Sigmoid colon (tissue), 7 donors: Measurements from ENCODE around the gene STKLD1. TPM values are rescaled to one million over a fixed set of nuclear protein-coding genes. Genes with fewer than 3 reads are reported as not detected.

Experiments used
- DNase-seq: peaks from one replicate; pipeline ENCODE4 v3.0.0-alpha.2; 2019
- H3K27ac ChIP-seq, 4 donors: fragments of 200-600 bp; sonication (generic); one replicate each; pipeline ENCODE4 v1.5.1; 2016 to 2019; ENCODE audit warnings: mild to moderate bottlenecking in 1 of 4
- H3K27me3 ChIP-seq, 3 donors: fragments of 200-600 bp; sonication (generic); one replicate each; pipeline ENCODE4 v1.5.1; 2019; ENCODE audit warnings: mild to moderate bottlenecking in 1 of 3
- H3K36me3 ChIP-seq, 4 donors: fragments of 200-600 bp; sonication (generic); one replicate each; pipeline ENCODE4 v1.5.1; 2016 to 2019
- H3K4me1 ChIP-seq, 4 donors: fragments of 200-600 bp; sonication (generic); one replicate each; pipeline ENCODE4 v1.5.1; 2017 to 2019
- H3K4me3 ChIP-seq, 4 donors: fragments of 200-600 bp; sonication (generic); one replicate each; pipeline ENCODE4 v1.5.1; 2017 to 2019; ENCODE audit warnings: mild to moderate bottlenecking in 2 of 4, moderate library complexity in 1 of 4
- H3K9me3 ChIP-seq, 4 donors: fragments of 200-600 bp in 3 of 4; sonication (generic) in 3 of 4; one replicate each; pipeline versions ENCODE4 v1.5.1 to v1.6.1; 2013 to 2019
- EP300 ChIP-seq, 4 donors: sonication (generic); formaldehyde crosslinking; IDR thresholded peaks; one replicate each; pipeline ENCODE4 v1.6.1; 2017; ENCODE audit warnings: antibody characterized with exemption in 4 of 4
- POLR2A ChIP-seq, 2 donors: fragments of 450-650 bp; IDR thresholded peaks; one replicate each; pipeline ENCODE4 v1.6.1; 2016; ENCODE audit warnings: antibody characterized with exemption in 2 of 2, mild to moderate bottlenecking in 2 of 2, moderate library complexity in 2 of 2
- POLR2AphosphoS5 ChIP-seq, 4 donors: sonication (generic); formaldehyde crosslinking; IDR thresholded peaks; one replicate each; pipeline ENCODE4 v1.6.1; 2017; ENCODE audit warnings: antibody characterized with exemption in 4 of 4
- WGBS, 2 donors: extraction: QIAGEN DNeasy Blood & Tissue Kit; methylation state at CpG; one replicate each; pipeline ENCODE4 v1.1.7; 2013; 5-methylcytosine and 5-hydroxymethylcytosine counted together
- intact Hi-C: fragments of 100-400 bp; cut with DNase I; formaldehyde crosslinking; loops from one replicate; pipeline ENCODE4 v1.15.1; 2023
- polyA plus RNA-seq, 3 donors: library from polyadenylated mRNA; stranded (reverse); fragments of 200-250 nt; gene quantifications; one replicate each; pipeline ENCODE4 v1.2.3, GENCODE V29; 2013
- small RNA-seq, 3 donors: library from RNA; depleted of rRNA; stranded (forward); fragments of <200 nt; gene quantifications; one replicate each; pipeline ENCODE3, GENCODE V24; 2016
- total RNA-seq, 4 donors: library from RNA; depleted of rRNA; stranded (reverse); fragments of >200 nt; gene quantifications; one replicate each; pipeline ENCODE4 v1.1.0, GENCODE V29; 2016
- TF ChIP-seq, protein P1 (sequence below), 4 experiments: fragments of 450-650 bp in 3 of 4; fragments of 200-600 bp in 1 of 4; IDR thresholded peaks; one replicate each; pipeline ENCODE4 v1.5.1; 2016 to 2019; ENCODE audit warnings: antibody characterized with exemption in 4 of 4, mild to moderate bottlenecking in 3 of 4, moderate library complexity in 2 of 4
- donor health status: healthy with polysubstance abuse.
- donor health status: Bipolar disorder and iron deficiency.
- donor health status: healthy.

Gene STKLD1
- total and polyA plus RNA-seq, 7 donors: 0.49 to 8.3 (median 1.5) TPM; not detected in 1

DNA sequence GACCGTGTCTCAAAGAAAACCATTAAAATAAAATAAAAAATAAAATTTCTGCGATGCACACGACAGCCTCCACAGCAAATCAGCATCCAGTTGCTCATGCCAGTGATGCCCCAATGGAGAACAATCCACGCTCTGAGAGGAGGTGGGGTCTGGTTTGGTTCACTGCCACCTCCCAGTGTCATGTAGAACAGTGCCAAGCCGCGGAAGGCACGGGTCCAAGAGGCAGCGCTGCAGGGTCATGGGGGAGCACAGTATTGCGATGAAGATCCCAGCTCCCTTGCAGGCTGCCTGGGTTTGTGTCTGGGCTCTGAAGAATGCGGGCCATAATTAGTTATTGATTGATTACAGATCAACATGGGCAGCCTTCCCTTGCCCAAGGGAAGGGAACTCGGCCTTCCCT is 77.5 kb downstream of the STKLD1 start:
- H3K4me3 ChIP-seq: no peak overlapping the region
- TF ChIP-seq POLR2AphosphoS5 (IDR thresholded peaks at IDR 0.05): no peak

DNA sequence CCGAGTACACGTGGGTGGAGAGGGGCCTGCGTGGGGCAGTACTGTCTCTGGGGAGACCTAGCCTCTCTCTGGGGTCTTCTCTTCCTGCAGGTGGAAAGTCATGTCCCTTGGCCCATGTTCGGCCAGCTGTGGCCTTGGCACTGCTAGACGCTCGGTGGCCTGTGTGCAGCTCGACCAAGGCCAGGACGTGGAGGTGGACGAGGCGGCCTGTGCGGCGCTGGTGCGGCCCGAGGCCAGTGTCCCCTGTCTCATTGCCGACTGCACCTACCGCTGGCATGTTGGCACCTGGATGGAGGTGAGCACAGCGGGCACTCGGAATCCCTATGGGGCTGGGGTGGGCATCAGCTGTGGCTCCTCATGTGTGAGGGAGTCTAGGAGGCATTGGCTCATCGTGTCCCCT is 78.2 kb downstream of the STKLD1 start:
- Histone ChIP-seq H3K9me3 (no peaks in the 10 kb centered on the region), H3K27ac (no peak overlapping the region), H3K4me1 (peaks cover 0 to 8% (median 7%) of the 10 kb centered on the region in 4 donors), H3K4me3 (no peak overlapping the region), H3K36me3 (no peaks in the 10 kb centered on the region), H3K27me3 (no peaks in the 10 kb centered on the region)
- 88 to 91% methylated on average over 19 of the region's 19 CpGs for WGBS, 2 donors
- TF ChIP-seq, protein P1, sequence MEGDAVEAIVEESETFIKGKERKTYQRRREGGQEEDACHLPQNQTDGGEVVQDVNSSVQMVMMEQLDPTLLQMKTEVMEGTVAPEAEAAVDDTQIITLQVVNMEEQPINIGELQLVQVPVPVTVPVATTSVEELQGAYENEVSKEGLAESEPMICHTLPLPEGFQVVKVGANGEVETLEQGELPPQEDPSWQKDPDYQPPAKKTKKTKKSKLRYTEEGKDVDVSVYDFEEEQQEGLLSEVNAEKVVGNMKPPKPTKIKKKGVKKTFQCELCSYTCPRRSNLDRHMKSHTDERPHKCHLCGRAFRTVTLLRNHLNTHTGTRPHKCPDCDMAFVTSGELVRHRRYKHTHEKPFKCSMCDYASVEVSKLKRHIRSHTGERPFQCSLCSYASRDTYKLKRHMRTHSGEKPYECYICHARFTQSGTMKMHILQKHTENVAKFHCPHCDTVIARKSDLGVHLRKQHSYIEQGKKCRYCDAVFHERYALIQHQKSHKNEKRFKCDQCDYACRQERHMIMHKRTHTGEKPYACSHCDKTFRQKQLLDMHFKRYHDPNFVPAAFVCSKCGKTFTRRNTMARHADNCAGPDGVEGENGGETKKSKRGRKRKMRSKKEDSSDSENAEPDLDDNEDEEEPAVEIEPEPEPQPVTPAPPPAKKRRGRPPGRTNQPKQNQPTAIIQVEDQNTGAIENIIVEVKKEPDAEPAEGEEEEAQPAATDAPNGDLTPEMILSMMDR (IDR thresholded peaks at IDR 0.05): no peak
- TF ChIP-seq EP300 (IDR thresholded peaks at IDR 0.05): no peak
- no peak for TF ChIP-seq POLR2A (IDR thresholded peaks at IDR 0.05)
- TF ChIP-seq POLR2AphosphoS5 (IDR thresholded peaks at IDR 0.05): no peak
- intact Hi-C loops: no loop called here
- no peak for DNase-seq

More for the DNA sequence above, 77.5 kb downstream of the STKLD1 start:
- no peaks in the 10 kb centered on the region for H3K36me3 ChIP-seq
- no peaks in the 10 kb centered on the region for H3K27me3 ChIP-seq
- DNase-seq: no peak
- no peak overlapping the region for H3K27ac ChIP-seq
- no peaks in the 10 kb centered on the region for H3K9me3 ChIP-seq
- peaks cover 0 to under 1% (median under 1%) of the 10 kb centered on the region in 4 donors for H3K4me1 ChIP-seq
- intact Hi-C loops: no loop called here
- 87 to 91% methylated on average over 11 of the region's 11 CpGs for WGBS, 2 donors

DNA sequence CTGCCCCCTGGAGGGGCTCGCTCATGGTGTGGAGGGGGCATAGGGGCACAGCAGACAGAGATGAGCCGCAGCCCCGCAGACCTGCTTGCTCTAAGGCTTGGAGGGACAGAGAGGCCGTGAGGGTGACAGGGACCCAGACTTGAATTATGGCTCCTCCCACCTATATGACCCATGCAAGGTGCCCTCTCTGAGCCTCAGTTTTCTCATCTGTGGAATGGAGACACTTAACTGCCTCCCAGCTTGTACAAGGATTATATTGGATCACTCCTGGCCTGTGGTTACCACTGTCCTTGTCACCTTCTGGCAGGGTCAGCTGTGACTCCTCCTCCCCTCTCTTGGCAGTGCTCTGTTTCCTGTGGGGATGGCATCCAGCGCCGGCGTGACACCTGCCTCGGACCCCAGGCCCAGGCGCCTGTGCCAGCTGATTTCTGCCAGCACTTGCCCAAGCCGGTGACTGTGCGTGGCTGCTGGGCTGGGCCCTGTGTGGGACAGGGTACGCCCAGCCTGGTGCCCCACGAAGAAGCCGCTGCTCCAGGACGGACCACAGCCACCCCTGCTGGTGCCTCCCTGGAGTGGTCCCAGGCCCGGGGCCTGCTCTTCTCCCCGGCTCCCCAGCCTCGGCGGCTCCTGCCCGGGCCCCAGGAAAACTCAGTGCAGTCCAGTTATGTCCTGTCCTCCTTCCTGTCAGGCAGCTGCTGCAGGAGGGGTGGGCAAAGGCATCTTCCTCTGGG is 78.9 kb downstream of the STKLD1 start:
- no peak overlapping the region for H3K27ac ChIP-seq
- no peaks in the 10 kb centered on the region for H3K9me3 ChIP-seq
- no peaks in the 10 kb centered on the region for H3K27me3 ChIP-seq
- H3K36me3 ChIP-seq: no peaks in the 10 kb centered on the region
- TF ChIP-seq POLR2AphosphoS5 (IDR thresholded peaks at IDR 0.05): no peak
- TF ChIP-seq, protein P1 (IDR thresholded peaks at IDR 0.05): no peak
- no peak for TF ChIP-seq EP300 (IDR thresholded peaks at IDR 0.05)
- TF ChIP-seq POLR2A (IDR thresholded peaks at IDR 0.05): no peak
- intact Hi-C loops: no loop called here
- 95 to 96% methylated on average over 20 of the region's 20 CpGs for WGBS, 2 donors
- H3K4me3 ChIP-seq: no peak overlapping the region
- DNase-seq: no peak
- peaks cover 0 to 9% (median 8%) of the 10 kb centered on the region in 4 donors for H3K4me1 ChIP-seq

Small RNA genes within 50 kb of the gene (small RNA-seq; reads per million reads assigned to genes)
- 0 reads per million in 3 donors for gene RF00019
- 0 reads per million in 3 donors for gene SNORD24
- 0 reads per million in 3 donors for gene SNORD36A
- 0 reads per million in 3 donors for gene SNORD36B
- gene SNORD36C: 0 reads per million in 3 donors

Other genes starting within 250 kb of the STKLD1 start
- gene GBGT1, start 212.5 kb upstream of the STKLD1 start, total RNA-seq: 10 to 100 TPM in 3 of 4 donors, 1 to 10 TPM in 1; 8.9 to 31.1 (median 19.2) TPM
- gene GBGT1, start 212.5 kb upstream of the STKLD1 start, polyA plus RNA-seq: 1 to 10 TPM; 4.2 to 9.9 (median 5.4) TPM
- gene OBP2B, start 167.1 kb upstream of the STKLD1 start, total RNA-seq: not detected
- not detected for gene OBP2B, start 167.1 kb upstream of the STKLD1 start, polyA plus RNA-seq
- 1 to 10 TPM in 2 of 4 donors, under 1 TPM in 2; 0.36 to 1.5 (median 1.0) TPM for gene ABO, start 101.2 kb upstream of the STKLD1 start, total RNA-seq
- gene ABO, start 101.2 kb upstream of the STKLD1 start, polyA plus RNA-seq: 10 to 100 TPM; 15.0 to 27.3 (median 24.5) TPM
- gene SURF6, start 40.2 kb upstream of the STKLD1 start, total RNA-seq: 10 to 100 TPM; 13.9 to 20.1 (median 16.2) TPM
- gene SURF6, start 40.2 kb upstream of the STKLD1 start, polyA plus RNA-seq: 10 to 100 TPM; 22.8 to 43.1 (median 24.3) TPM
- gene MED22, start 28.2 kb upstream of the STKLD1 start, total RNA-seq: 10 to 100 TPM; 17.2 to 31.3 (median 28.4) TPM
- 10 to 100 TPM in 2 of 3 donors, 1 to 10 TPM in 1; 8.4 to 23.7 (median 11.8) TPM for gene MED22, start 28.2 kb upstream of the STKLD1 start, polyA plus RNA-seq
- 1,000 to 10,000 TPM; 2,027 to 2,561 (median 2,271) TPM for gene RPL7A, start 28.1 kb upstream of the STKLD1 start, total RNA-seq
- gene RPL7A, start 28.1 kb upstream of the STKLD1 start, polyA plus RNA-seq: 1,000 to 10,000 TPM; 2,364 to 4,020 (median 2,962) TPM
- gene SURF1, start 19.9 kb upstream of the STKLD1 start, total RNA-seq: 10 to 100 TPM; 33.8 to 98.7 (median 75.7) TPM
- 10 to 100 TPM; 54.1 to 79.3 (median 59.0) TPM for gene SURF1, start 19.9 kb upstream of the STKLD1 start, polyA plus RNA-seq
- gene SURF2, start 19.8 kb upstream of the STKLD1 start, total RNA-seq: 10 to 100 TPM; 10.2 to 32.3 (median 15.2) TPM
- gene SURF2, start 19.8 kb upstream of the STKLD1 start, polyA plus RNA-seq: 10 to 100 TPM; 17.4 to 27.1 (median 19.9) TPM
- gene SURF4, start 306 bp upstream of the STKLD1 start, total RNA-seq: 10 to 100 TPM; 73.4 to 88.8 (median 84.3) TPM
- gene SURF4, start 306 bp upstream of the STKLD1 start, polyA plus RNA-seq: 100 to 1,000 TPM in 1 of 3 donors, 10 to 100 TPM in 2; 17.4 to 190 (median 31.2) TPM
- gene REXO4, start 41.6 kb downstream of the STKLD1 start, total RNA-seq: 10 to 100 TPM; 16.3 to 22.2 (median 18.8) TPM
- gene REXO4, start 41.6 kb downstream of the STKLD1 start, polyA plus RNA-seq: 10 to 100 TPM; 13.2 to 25.9 (median 16.2) TPM
- 1 to 10 TPM in 2 of 4 donors, under 1 TPM in 2; 0.71 to 1.9 (median 1.4) TPM for gene ADAMTS13, start 46.0 kb downstream of the STKLD1 start, total RNA-seq
- gene ADAMTS13, start 46.0 kb downstream of the STKLD1 start, polyA plus RNA-seq: 1 to 10 TPM in 1 of 3 donors, under 1 TPM in 2; 0.60 to 3.4 (median 0.69) TPM
- gene CACFD1, start 83.6 kb downstream of the STKLD1 start, total RNA-seq: 10 to 100 TPM in 1 of 4 donors, 1 to 10 TPM in 3; 6.7 to 13.4 (median 8.9) TPM
- 10 to 100 TPM; 21.0 to 44.6 (median 29.6) TPM for gene CACFD1, start 83.6 kb downstream of the STKLD1 start, polyA plus RNA-seq
- 1 to 10 TPM; 1.4 to 2.7 (median 2.0) TPM for gene SLC2A6, start 102.7 kb downstream of the STKLD1 start, total RNA-seq
- 1 to 10 TPM; 1.2 to 8.2 (median 1.8) TPM for gene SLC2A6, start 102.7 kb downstream of the STKLD1 start, polyA plus RNA-seq
- gene MYMK, start 148.6 kb downstream of the STKLD1 start, total RNA-seq: not detected
- gene MYMK, start 148.6 kb downstream of the STKLD1 start, polyA plus RNA-seq: not detected
- gene ADAMTSL2, start 158.3 kb downstream of the STKLD1 start, total RNA-seq: 1 to 10 TPM in 2 of 4 donors, under 1 TPM in 2; 0.33 to 4.2 (median 0.94) TPM
- 1 to 10 TPM in 1 of 3 donors, under 1 TPM in 2; 0.46 to 1.8 (median 0.60) TPM for gene ADAMTSL2, start 158.3 kb downstream of the STKLD1 start, polyA plus RNA-seq
- gene FAM163B, start 233.0 kb downstream of the STKLD1 start, total RNA-seq: 1 to 10 TPM in 2 of 4 donors, under 1 TPM in 1, not detected in 1; 0.83 to 1.5 (median 1.1) TPM
- gene FAM163B, start 233.0 kb downstream of the STKLD1 start, polyA plus RNA-seq: 1 to 10 TPM in 2 of 3 donors, under 1 TPM in 1; 0.29 to 2.4 (median 1.4) TPM